ENCODE results near the gene BORCS5.

BORCS5 gene

GRCh38 chr12:12433203-12433731 lies 76.4 kb downstream of the BORCS5 start:
- DNase-seq (ENCODE audit: low read depth): no peak

GRCh38 chr12:12436831-12437345 lies 80.0 kb downstream of the BORCS5 start:
- DNase-seq (ENCODE audit: low read depth): no peak

- peak; percentile 35 for DNase-seq (ENCODE audit: low read depth)
Observed at GRCh38 chr12:12439636-12440035, 82.8 kb downstream of the BORCS5 start.

- no peak for DNase-seq (ENCODE audit: low read depth)
Observed at GRCh38 chr12:12440784-12441428, 84.0 kb downstream of the BORCS5 start.

DNA sequence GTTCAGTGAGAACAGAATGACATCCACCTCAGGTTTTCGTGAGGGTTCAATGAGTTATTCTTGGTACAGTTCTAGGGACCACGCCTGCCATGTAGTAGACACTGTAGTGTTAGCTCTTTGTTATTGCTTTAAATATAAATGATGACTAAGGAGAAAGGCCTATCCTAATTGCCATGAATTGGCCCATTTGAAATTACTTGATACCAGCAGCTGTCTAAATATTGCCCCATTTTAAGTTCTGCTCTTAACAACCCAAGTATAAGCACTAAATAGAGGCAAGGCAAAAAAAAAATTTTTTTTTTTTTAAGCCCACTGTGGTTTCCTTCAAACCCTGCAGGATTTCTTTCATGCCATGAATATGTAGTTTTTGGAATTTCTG lies 84.5 kb downstream of the BORCS5 start:
- DNase-seq (ENCODE audit: low read depth): no peak

DNA sequence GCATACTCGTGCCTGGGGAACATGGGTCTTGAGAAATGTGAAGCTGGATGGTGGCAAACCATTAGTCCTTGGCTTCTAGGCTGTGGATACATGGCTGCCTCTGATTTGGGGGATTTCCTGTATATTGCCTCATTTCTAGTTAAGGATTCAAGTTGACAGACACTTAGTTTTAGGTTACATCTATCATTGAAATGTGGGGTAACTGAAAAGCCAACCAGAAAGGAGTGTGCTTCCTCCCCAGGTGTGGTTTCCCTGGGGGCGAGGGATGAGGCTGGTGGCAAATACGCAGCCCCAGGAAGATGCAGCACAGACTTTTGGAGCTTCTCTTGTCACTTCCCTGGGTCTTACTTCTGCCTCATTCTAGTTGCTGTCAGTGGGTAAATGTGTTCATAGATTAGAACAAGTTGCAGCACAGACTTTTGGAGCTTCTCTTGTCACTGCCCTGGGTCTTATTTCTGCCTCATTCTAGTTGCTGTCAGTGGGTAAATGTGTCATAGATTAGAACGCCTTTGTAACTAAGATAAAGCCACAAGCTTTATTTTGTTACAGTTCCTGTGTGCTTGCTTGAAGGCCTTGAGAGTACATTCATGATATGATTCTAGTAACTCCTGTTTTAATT lies 85.1 kb downstream of the BORCS5 start:
- DNase-seq (ENCODE audit: low read depth): peak; percentile 21

DNA sequence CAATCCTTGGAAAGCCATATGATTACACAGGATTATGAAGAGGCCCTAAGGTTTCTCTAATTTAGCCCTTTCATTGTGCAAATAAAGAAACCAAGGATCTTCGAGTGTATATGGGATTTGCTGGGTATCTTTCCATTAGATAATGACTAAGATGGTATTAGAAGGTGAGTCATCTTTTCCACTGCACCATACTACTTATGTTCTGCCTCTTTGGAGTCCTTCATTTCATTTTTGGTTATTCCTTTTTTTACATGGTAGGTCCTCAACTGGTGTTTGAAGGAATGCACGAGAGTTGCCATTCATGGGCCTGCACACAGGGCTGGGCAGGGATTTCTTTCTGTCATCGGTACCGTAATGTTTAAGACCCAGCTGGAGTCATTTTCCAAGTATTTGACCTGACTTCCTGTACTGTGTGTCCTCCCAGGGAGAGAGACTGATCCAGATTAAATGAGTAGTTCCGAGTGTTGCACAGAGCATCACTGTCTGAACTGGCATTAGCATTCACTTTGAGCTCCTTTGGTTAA lies 85.7 kb downstream of the BORCS5 start:
- no peak for DNase-seq (ENCODE audit: low read depth)

DNA sequence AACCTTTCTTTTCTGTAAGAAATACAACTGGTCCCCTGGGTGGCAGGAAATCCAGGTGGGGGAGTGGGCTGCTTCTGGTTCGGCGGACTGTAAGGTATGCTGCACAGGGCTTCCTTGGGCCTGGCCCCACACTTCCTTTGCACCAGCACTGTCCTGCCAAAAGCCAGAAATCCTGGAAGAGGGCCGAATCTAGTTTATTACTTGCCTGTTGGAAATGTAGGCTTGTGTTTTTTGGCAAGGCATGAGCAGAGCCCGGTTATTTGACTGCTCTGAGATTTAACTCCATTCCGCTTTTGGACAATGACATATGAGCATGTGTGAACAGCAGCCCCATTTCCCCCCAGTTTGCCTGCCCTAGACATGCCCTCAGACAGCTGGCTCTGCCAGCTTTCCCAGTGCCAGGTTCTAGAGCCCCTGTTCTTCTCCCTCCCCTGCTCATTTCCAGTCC lies 86.6 kb downstream of the BORCS5 start:
- DNase-seq (ENCODE audit: low read depth): no peak

GRCh38 chr12:12445165-12445881 lies 88.4 kb downstream of the BORCS5 start:
- DNase-seq (ENCODE audit: low read depth): no peak

- no peak for DNase-seq (ENCODE audit: low read depth)
Observed at GRCh38 chr12:12445882-12446181, 89.0 kb downstream of the BORCS5 start.

GRCh38 chr12:12446786-12447185 lies 89.9 kb downstream of the BORCS5 start:
- no peak for DNase-seq (ENCODE audit: low read depth)

GRCh38 chr12:12447236-12447635 lies 90.4 kb downstream of the BORCS5 start:
- no peak for DNase-seq (ENCODE audit: low read depth)

DNA sequence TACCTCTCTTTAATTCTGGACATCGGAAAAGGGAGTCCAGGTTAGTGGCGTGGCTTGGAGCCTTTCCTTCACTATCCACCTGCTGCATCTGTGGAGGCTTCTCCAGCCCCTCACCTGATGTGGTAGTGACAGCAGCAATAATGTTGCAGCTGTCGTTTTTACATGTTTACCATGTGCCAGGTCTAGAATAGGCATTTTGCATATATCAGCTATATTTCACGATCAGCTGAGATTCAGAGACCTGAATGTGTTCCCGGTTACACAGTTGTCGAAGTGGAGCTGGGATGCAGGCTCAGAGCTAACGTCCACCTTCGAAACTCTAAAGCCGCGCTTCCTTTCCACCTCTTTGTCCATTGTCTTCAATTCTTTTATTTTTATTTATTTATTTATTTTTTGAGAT lies 91.0 kb downstream of the BORCS5 start:
- DNase-seq (ENCODE audit: low read depth): no peak

DNA sequence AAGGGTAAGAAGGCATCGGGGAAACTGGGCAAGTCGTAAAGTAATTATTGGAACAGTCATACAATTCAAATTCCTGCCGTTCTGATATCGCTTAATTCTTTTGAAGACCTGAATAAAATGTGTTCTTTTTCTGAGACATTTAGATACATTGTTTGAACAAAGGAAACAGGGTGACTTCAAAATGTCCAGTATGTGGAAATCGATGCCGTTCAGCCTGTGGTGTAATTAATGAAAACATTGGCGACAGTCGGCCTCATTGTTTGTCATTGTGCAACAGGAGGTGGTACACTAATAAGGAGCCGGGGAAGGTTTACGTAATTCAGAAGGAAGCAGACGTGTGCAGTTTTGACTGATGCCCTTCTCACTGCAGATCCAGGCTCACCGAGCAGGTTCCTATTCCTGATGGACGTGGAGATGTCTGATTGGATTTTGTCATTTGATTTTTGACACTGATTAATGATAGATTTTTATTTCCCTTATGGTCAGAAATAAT lies 92.7 kb downstream of the BORCS5 start:
- no peak for DNase-seq (ENCODE audit: low read depth)

GRCh38 chr12:12450043-12450471 lies 93.2 kb downstream of the BORCS5 start:
- no peak for DNase-seq (ENCODE audit: low read depth)

DNA sequence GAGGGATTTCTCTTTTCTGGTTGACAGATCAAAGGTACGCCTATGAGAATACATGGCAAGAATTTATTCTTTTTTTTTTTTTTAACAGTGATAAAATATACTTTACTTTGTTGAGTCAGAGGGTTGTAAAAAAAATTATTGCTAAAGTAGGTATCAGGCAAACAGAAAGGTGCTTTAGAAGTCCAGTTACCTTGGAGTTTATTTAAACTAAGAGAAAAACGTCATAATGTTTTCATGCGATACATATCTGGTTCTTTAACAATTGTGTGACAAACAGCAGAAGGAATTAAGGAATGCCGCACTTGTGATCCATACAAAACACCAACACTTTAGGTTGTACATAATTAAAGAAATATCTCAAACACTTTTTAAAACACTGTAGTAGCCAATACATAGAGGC lies 94.2 kb downstream of the BORCS5 start:
- no peak for DNase-seq (ENCODE audit: low read depth)

GRCh38 chr12:12452326-12452902 lies 95.5 kb downstream of the BORCS5 start:
- no peak for DNase-seq (ENCODE audit: low read depth)

DNA sequence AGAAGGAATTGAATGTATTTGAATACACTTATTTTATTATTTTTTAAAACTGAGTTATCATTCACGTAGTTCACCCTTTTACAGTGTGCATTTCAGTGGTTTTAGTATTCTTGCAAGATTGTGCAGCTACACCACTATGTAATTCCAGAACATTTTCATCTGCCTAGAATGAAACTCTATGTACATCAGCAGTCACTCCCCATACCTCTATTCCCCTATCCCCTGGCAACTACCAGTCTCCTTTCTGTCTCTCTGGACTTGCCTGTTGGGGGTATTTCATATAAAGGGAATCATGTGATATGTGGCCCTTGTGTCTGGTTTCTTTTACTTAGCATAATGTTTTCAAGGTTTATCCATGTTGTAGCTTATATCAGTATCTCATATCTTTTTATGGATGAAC lies 96.8 kb downstream of the BORCS5 start:
- no peak for DNase-seq (ENCODE audit: low read depth)

DNA sequence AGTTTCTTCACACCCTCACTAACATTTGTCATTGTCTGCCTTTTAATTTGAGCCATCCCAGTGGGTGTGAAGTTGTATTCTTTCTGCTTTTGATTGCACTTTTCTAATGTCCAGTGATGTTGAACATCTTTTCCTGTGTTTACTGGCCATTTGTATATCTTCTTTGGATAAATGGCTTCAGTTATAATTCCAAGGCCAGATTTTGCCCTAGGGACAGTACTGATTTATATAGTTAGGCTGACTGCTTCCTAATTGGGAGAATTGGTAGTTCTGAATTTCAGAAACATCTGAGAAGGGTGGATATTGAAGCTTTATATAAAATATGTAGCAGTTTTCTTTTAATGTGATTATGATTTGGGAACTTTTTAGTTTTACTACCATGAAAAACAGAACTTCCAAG lies 97.4 kb downstream of the BORCS5 start:
- DNase-seq (ENCODE audit: low read depth): no peak

DNA sequence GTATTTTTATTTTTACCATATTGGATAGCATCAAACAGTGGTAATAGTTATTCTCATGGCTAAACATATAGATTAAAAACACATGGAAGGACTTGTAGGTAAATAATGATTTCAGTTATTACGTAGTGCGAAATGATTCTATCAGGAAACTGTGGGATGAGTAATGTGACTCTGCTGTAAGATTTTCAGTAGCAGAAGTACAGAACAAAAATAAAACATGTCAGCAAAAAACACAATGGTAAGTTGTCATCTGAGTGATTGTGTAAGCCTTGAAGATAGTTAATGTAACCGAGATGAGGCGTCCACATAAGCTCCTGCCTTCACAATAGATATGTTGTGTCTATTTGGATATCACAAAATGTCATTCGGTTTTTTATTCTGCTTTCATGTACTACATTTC lies 99.8 kb downstream of the BORCS5 start:
- no peak for DNase-seq (ENCODE audit: low read depth)

- peak; percentile 22 for DNase-seq (ENCODE audit: low read depth)
Observed at GRCh38 chr12:12460935-12461922, 104.4 kb downstream of the BORCS5 start.
